Activated T-helper 17 cell treated with anti-CD3 and anti-CD28 coated beads, Interleukin-2, amount 50 U/mL, for 72 hours (primary cell): ENCODE results near the gene SLIT3. TPM values are rescaled to one million over a fixed set of nuclear protein-coding genes. Genes with fewer than 3 reads are reported as not detected.

ENCODE experiments used
- ATAC-seq: fragments of 150-1000 bp; cut with Tn5 transposase; replicated peaks from 2 replicates; pipeline ENCODE4 v1.10.0; 2021; ENCODE audit warnings: mild to moderate bottlenecking, moderate library complexity
- H3K27ac Mint-ChIP-seq: one replicate; pipeline ENCODE4 v1.8.0; 2022; ENCODE audit warnings: mixed read lengths
- H3K27me3 Mint-ChIP-seq: one replicate; pipeline ENCODE4 v1.8.0; 2022; ENCODE audit warnings: mixed read lengths
- H3K36me3 Mint-ChIP-seq: one replicate; pipeline ENCODE4 v1.8.0; 2022; ENCODE audit warnings: low read depth, mild to moderate bottlenecking, mixed read lengths
- H3K4me1 Mint-ChIP-seq: one replicate; pipeline ENCODE4 v1.8.0; 2022; ENCODE audit warnings: mixed read lengths
- H3K4me3 Mint-ChIP-seq: one replicate; pipeline ENCODE4 v1.8.0; 2022; ENCODE audit warnings: mild to moderate bottlenecking, mixed read lengths
- H3K9me3 Mint-ChIP-seq: one replicate; pipeline ENCODE4 v1.8.0; 2022; ENCODE audit warnings: mixed read lengths
- total RNA-seq, 2 donors: library from RNA; stranded (reverse); gene quantifications; one replicate each; pipeline ENCODE4 v1.2.3, GENCODE V29; 2022

SLIT3 gene
- total RNA-seq, 2 donors from 2014 or later, result 0.26 TPM; not detected in 1

DNA sequence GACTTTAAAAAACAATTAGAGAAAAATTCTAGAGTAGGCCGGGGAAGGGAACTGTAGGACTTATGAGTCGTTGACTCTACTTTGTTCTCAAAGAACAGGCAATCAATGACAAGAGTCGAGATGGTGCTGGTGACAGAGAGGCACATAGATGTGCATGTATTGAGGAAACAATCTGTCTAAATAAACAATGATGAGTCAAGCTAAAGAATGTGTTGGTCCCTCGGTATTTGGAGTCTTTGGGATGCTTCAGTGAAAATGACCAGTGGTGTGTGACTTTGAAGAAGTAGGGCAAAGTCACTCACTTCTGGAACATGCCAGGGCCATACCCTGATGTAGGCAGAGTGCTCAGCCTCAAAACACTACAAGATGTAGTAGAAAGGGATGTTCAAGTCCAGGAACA is 433.7 kb downstream of the SLIT3 start:
- H3K27ac Mint-ChIP-seq, result no peak overlapping the region
- no peaks in the 10 kb centered on the region for H3K36me3 Mint-ChIP-seq
- no peak overlapping the region for H3K4me3 Mint-ChIP-seq
- H3K9me3 Mint-ChIP-seq, result no peaks in the 10 kb centered on the region
- H3K27me3 Mint-ChIP-seq, result peaks cover 3% of the 10 kb centered on the region
- no peak for ATAC-seq
- no peaks in the 10 kb centered on the region for H3K4me1 Mint-ChIP-seq

- Mint-ChIP-seq H3K9me3 (no peaks in the 10 kb centered on the region), H3K4me3 (no peak overlapping the region), H3K36me3 (no peaks in the 10 kb centered on the region), H3K27ac (no peak overlapping the region), H3K4me1 (no peaks in the 10 kb centered on the region), H3K27me3 (peaks cover 3% of the 10 kb centered on the region)
- no peak for ATAC-seq
Observed at GRCh38 chr5:168865968-168866367, 435.0 kb downstream of the SLIT3 start.

- Mint-ChIP-seq H3K36me3 (no peaks in the 10 kb centered on the region), H3K27me3 (peaks cover 6% of the 10 kb centered on the region), H3K27ac (no peak overlapping the region), H3K9me3 (no peaks in the 10 kb centered on the region), H3K4me1 (no peaks in the 10 kb centered on the region), H3K4me3 (no peak overlapping the region)
- ATAC-seq, result no peak
Observed at GRCh38 chr5:168863021-168863420, 437.9 kb downstream of the SLIT3 start.

- Mint-ChIP-seq H3K4me1 (no peaks in the 10 kb centered on the region), H3K27me3 (peaks cover 6% of the 10 kb centered on the region), H3K4me3 (no peak overlapping the region), H3K36me3 (no peaks in the 10 kb centered on the region), H3K27ac (no peak overlapping the region), H3K9me3 (no peaks in the 10 kb centered on the region)
- ATAC-seq, result no peak
Observed at GRCh38 chr5:168860503-168860902, 440.4 kb downstream of the SLIT3 start.

DNA sequence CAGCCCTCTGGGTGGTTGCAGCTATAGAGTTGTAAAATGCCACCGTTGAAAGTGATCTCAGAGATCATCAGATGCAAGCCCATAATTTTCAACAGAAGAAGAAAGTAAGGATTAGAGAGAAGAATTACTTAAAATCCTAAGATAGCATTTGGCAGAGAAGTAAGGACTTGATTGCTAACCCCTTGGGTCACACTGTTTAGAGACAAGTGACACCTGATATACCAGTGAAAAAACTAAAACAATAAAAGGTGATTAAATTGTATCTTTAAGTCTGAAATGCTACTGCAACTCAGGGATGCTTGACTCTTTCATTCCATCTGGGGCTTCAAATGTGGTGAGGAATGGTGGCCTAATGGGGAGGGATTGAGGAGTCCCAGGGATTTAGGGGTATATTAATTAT is 440.9 kb downstream of the SLIT3 start:
- Mint-ChIP-seq H3K27ac (no peak overlapping the region), H3K27me3 (peaks cover 6% of the 10 kb centered on the region), H3K4me1 (no peaks in the 10 kb centered on the region), H3K36me3 (no peaks in the 10 kb centered on the region), H3K9me3 (no peaks in the 10 kb centered on the region), H3K4me3 (no peak overlapping the region)
- no peak for ATAC-seq

GRCh38 chr5:168859471-168859870 is 441.5 kb downstream of the SLIT3 start:
- Mint-ChIP-seq H3K36me3 (no peaks in the 10 kb centered on the region), H3K27ac (no peak overlapping the region), H3K27me3 (peaks cover 10% of the 10 kb centered on the region), H3K4me1 (no peaks in the 10 kb centered on the region), H3K9me3 (no peaks in the 10 kb centered on the region), H3K4me3 (no peak overlapping the region)
- ATAC-seq, result no peak

- Mint-ChIP-seq H3K9me3 (no peaks in the 10 kb centered on the region), H3K27me3 (peaks cover 11% of the 10 kb centered on the region), H3K36me3 (no peaks in the 10 kb centered on the region), H3K4me3 (no peak overlapping the region), H3K4me1 (no peaks in the 10 kb centered on the region), H3K27ac (no peak overlapping the region)
- no peak for ATAC-seq
Observed at GRCh38 chr5:168858994-168859393, 441.9 kb downstream of the SLIT3 start.

- H3K9me3 Mint-ChIP-seq, result no peaks in the 10 kb centered on the region
- no peaks in the 10 kb centered on the region for H3K4me1 Mint-ChIP-seq
- no peak for ATAC-seq
- no peak overlapping the region for H3K4me3 Mint-ChIP-seq
- no peaks in the 10 kb centered on the region for H3K36me3 Mint-ChIP-seq
- no peak overlapping the region for H3K27ac Mint-ChIP-seq
- peaks cover 14% of the 10 kb centered on the region for H3K27me3 Mint-ChIP-seq
Observed at GRCh38 chr5:168858371-168858770, 442.6 kb downstream of the SLIT3 start.

DNA sequence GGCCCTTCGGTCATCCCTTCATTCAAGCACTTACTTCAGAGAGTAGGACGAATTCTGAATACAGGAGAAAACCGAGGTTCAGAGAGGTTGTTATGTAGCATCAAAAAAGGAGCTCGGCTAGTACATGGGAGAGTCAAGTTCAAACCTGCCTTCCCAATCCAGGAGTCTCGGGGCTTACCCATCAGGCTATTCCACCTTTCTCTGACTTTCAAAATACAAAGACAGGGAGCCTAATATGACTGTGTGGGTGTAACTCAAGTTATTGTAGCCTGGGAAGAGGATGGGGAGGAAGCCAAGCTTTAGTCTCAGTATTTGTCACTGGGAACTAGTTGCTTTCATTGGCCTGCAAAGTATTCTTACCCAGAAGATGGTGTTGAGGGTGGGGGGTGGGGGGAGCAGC is 447.0 kb downstream of the SLIT3 start:
- Mint-ChIP-seq H3K4me1 (no peaks in the 10 kb centered on the region), H3K36me3 (no peaks in the 10 kb centered on the region), H3K27ac (no peak overlapping the region), H3K9me3 (no peaks in the 10 kb centered on the region), H3K27me3 (peaks cover 22% of the 10 kb centered on the region), H3K4me3 (no peak overlapping the region)
- no peak for ATAC-seq

DNA sequence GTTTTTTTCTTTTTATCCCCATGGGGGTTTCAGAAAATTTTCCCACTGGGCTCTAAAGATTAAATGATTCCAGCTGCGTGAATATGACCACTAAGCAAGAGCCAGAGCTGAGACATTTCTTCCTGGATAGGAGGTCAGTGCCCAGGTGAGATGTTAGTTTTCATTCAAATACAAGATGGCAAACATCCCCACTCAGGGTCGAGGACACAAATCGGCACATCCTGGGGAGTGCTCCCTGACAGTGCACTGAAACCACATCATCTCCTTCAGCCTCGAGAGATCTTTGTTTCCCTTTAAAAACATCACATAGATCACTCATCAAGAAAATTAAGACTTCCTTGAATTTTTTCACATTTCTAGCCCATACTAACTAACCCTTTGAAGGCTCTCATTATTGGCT is 448.6 kb downstream of the SLIT3 start:
- H3K9me3 Mint-ChIP-seq, result no peaks in the 10 kb centered on the region
- no peak overlapping the region for H3K27ac Mint-ChIP-seq
- no peaks in the 10 kb centered on the region for H3K4me1 Mint-ChIP-seq
- peaks cover 21% of the 10 kb centered on the region for H3K27me3 Mint-ChIP-seq
- no peak for ATAC-seq
- H3K36me3 Mint-ChIP-seq, result no peaks in the 10 kb centered on the region
- no peak overlapping the region for H3K4me3 Mint-ChIP-seq

- H3K9me3 Mint-ChIP-seq, result no peaks in the 10 kb centered on the region
- H3K27ac Mint-ChIP-seq, result no peak overlapping the region
- peaks cover 23% of the 10 kb centered on the region for H3K27me3 Mint-ChIP-seq
- H3K4me3 Mint-ChIP-seq, result no peak overlapping the region
- H3K36me3 Mint-ChIP-seq, result no peaks in the 10 kb centered on the region
- no peak for ATAC-seq
- no peaks in the 10 kb centered on the region for H3K4me1 Mint-ChIP-seq
Observed at GRCh38 chr5:168851902-168852321, 449.0 kb downstream of the SLIT3 start.

DNA sequence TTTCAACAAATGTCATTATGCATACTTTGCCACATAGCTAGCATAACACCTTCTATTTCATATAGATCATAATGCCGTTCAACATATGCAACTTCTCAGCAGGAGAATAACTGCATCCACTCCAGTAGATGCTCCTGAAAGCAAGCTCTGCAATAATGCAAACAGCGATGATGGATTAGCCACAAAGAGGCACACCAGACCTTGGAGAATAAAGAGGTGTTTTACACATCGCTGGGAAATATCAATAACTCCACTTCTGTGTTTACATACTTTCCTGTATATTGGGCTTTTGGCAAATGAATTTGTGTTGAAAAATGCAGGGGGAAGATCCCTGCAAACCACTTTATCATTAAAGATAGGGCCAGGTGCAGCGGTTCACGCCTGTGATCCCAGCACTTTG is 450.3 kb downstream of the SLIT3 start:
- Mint-ChIP-seq H3K27ac (no peak overlapping the region), H3K27me3 (peaks cover 32% of the 10 kb centered on the region)
- ATAC-seq, result no peak

DNA sequence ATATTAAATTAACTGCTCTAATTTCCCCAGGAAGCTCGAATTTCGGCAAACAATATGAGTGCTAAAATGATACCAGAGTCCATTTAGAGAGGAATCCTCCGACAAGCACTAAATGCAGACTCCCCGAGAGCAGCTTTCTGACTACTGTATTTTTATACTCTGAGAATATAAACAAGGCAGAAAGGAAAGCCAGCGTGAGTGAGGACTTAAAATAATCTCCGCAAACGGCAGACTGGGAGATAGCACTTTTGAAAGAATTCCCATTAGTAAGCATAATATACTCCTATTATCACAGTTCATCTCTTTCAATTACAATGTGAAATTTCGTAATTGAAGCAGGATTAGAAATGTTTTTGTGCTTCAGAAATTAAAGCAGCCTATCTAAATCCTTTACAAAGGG is 452.4 kb downstream of the SLIT3 start:
- no peaks in the 10 kb centered on the region for H3K36me3 Mint-ChIP-seq
- no peak overlapping the region for H3K4me3 Mint-ChIP-seq
- H3K27ac Mint-ChIP-seq, result no peak overlapping the region
- peaks cover 33% of the 10 kb centered on the region for H3K27me3 Mint-ChIP-seq
- H3K4me1 Mint-ChIP-seq, result no peaks in the 10 kb centered on the region
- no peak for ATAC-seq
- H3K9me3 Mint-ChIP-seq, result no peaks in the 10 kb centered on the region

More for the DNA sequence above, 450.3 kb downstream of the SLIT3 start:
- Mint-ChIP-seq H3K9me3 (no peaks in the 10 kb centered on the region), H3K4me1 (no peaks in the 10 kb centered on the region), H3K36me3 (no peaks in the 10 kb centered on the region), H3K4me3 (no peak overlapping the region)

GRCh38 chr5:168847511-168848073 is 453.3 kb downstream of the SLIT3 start:
- H3K36me3 Mint-ChIP-seq, result no peaks in the 10 kb centered on the region
- H3K27ac Mint-ChIP-seq, result no peak overlapping the region
- H3K4me3 Mint-ChIP-seq, result no peak overlapping the region
- ATAC-seq, result no peak
- no peaks in the 10 kb centered on the region for H3K4me1 Mint-ChIP-seq
- no peaks in the 10 kb centered on the region for H3K9me3 Mint-ChIP-seq
- peaks cover 25% of the 10 kb centered on the region for H3K27me3 Mint-ChIP-seq

GRCh38 chr5:168844922-168845296 is 456.0 kb downstream of the SLIT3 start:
- H3K4me3 Mint-ChIP-seq, result no peak overlapping the region
- ATAC-seq, result no peak
- peaks cover 38% of the 10 kb centered on the region for H3K27me3 Mint-ChIP-seq
- no peaks in the 10 kb centered on the region for H3K9me3 Mint-ChIP-seq
- H3K36me3 Mint-ChIP-seq, result no peaks in the 10 kb centered on the region
- H3K4me1 Mint-ChIP-seq, result no peaks in the 10 kb centered on the region
- no peak overlapping the region for H3K27ac Mint-ChIP-seq
